RWPE1 (cell line): Measurements from ENCODE around the gene TCERG1L.

Source experiments
- CTCF ChIA-PET: fragments of 350-600 bp; sonication (Branson Sonifier 250); formaldehyde crosslinking; extraction: SDS; loops from one replicate; lab custom pipeline; 2021; lab: Yijun Ruan, JAX
- POLR2A ChIA-PET: fragments of 400-600 bp; formaldehyde crosslinking; extraction: SDS; loops from one replicate; lab custom pipeline; 2020; ENCODE audit warnings: antibody characterized with exemption; ENCODE audit not compliant: low non-redundant PET; lab: Yijun Ruan, JAX
- DNase-seq: peaks from one replicate; pipeline ENCODE4 v3.0.0; 2012; ENCODE audit warnings: low spot score
- H3K27ac ChIP-seq: fragments of 450-650 bp; 2 replicates; pipeline ENCODE4 v1.5.1; 2017
- CTCF ChIP-seq: fragments of 450-650 bp; conservative IDR thresholded peaks from 2 replicates; pipeline ENCODE4 v1.5.1; 2017; ENCODE audit warnings: low read depth, mild to moderate bottlenecking

TCERG1L gene

GRCh38 chr10:131076356-131076755 lies 235.2 kb downstream of the TCERG1L start:
- CTCF ChIA-PET, result no interaction called here
- no peak for TF ChIP-seq CTCF
- POLR2A ChIA-PET, result no interaction called here

GRCh38 chr10:131075218-131075770 lies 236.2 kb downstream of the TCERG1L start:
- ChIA-PET POLR2A (no interaction called here), CTCF (no interaction called here)
- TF ChIP-seq CTCF, result no peak
- H3K27ac ChIP-seq, result no peak overlapping the region
- no peak for DNase-seq

More at GRCh38 chr10:131076356-131076755, 235.2 kb downstream of the TCERG1L start:
- no peak overlapping the region for H3K27ac ChIP-seq
- DNase-seq, result no peak

- no peak for TF ChIP-seq CTCF
- POLR2A ChIA-PET, result no interaction called here
- H3K27ac ChIP-seq, result no peak overlapping the region
- CTCF ChIA-PET, result no interaction called here
- no peak for DNase-seq
Observed at GRCh38 chr10:131074682-131075081, 236.8 kb downstream of the TCERG1L start.

GRCh38 chr10:131073469-131074035 lies 238.0 kb downstream of the TCERG1L start:
- no peak overlapping the region for H3K27ac ChIP-seq
- DNase-seq, result no peak
- ChIA-PET POLR2A (no interaction called here), CTCF (interaction anchor here (0.7 kb wide), 1 partner anchor 48 kb away, joined by 3 read pairs; no protein-coding TSS in a partner anchor)
- no peak for TF ChIP-seq CTCF

GRCh38 chr10:131072651-131073468 lies 238.7 kb downstream of the TCERG1L start:
- no peak overlapping the region for H3K27ac ChIP-seq
- DNase-seq, result no peak
- TF ChIP-seq CTCF, result no peak
- ChIA-PET CTCF (no interaction called here), POLR2A (no interaction called here)

GRCh38 chr10:131071721-131072120 lies 239.8 kb downstream of the TCERG1L start:
- no peak for TF ChIP-seq CTCF
- CTCF ChIA-PET, result no interaction called here
- no peak for DNase-seq
- no peak overlapping the region for H3K27ac ChIP-seq
- POLR2A ChIA-PET, result no interaction called here
